Activated naive CD4-positive, alpha-beta T cell (primary cell): ENCODE results near the gene PPM1L.
"Not testable (repeated sequence)": the region's sequence is repeated elsewhere in the genome, so short reads cannot be mapped to it uniquely, and the experiment has no call there.

Experiments used
- DNase-seq, 4 experiments: peaks; one replicate each; lab custom pipeline; 2025; lab: John Stamatoyannopoulos, UW

PPM1L gene

DNA sequence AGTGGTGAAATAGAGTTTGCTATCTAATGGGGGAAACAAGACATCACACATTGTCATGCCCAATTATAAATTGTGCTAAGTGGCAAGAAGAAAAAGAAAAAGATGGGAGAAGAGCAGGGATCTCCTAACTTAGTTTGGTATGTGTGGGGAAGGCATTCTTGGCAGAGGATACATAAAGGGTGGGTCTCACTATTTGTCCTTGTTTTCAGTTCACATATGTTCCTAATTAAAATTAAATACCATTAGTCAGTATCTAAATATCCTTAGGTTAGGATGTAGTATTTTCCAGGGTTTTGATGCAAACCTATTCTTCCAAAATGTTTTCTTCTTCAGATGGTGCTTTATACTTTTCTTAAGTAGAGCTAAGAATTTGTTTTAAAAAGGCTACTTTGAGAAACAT lies 175.4 kb downstream of the PPM1L start:
- DNase-seq = no peak

DNA sequence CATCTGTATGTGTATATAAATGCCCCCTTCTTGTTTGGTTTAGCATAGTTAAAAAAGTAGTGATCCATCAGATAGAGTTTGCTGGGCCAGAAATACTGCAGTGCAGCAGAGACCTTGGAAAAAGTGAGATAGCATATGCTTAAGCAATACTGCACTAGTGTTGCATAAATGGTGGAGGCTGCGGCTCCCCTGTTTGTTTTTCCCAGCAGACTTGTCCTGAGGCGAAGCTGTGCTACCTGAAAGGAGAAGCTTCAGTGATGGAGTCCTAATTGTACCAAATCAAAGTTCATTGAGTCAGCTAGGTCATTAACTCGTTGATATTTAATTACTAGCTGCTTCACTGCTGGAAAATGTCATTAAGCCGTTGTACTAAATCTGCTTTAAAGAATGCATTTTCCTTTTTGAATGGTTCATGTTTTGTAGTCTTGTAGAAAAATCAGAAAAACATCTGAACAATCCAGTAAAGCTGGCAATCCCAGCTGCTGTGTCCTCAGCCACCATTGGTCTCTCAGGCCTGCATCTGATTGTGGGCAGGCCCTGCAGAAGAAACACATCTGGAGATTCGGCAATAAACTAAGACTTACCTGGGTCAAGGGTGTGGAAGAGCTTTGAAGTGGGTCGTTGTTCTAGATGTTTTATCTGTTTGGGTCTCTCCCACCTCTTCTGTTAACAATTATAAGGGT lies 179.5 kb downstream of the PPM1L start:
- no peak for DNase-seq

DNA sequence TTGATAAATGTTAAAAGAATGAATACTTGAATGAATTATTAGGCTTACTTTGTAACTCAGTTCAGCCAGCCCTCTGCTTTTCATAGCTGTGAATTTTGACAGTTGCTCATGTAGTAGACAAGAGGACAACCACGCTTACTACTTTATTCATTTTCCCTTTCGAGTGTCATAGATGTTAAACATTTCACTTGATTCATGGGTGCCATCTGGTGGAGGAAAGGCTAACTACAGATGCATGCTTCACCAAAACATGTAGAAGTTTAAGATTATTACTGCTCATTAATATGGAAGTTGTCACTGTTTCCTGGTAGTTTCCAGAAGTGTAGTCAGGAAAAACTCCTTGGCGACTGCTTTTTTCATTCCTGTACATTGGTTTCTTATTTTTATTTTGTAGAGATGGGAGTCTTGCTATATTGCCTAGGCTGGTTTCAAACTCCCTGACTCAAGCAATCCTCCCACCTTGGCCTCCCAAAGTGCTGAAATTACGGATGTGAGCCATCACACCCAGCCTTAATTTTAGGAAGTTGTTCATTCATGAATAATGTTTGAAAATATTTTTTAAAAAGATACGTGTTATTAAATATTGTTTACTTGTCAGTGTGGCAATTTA lies 186.0 kb downstream of the PPM1L start:
- no peak for DNase-seq

DNA sequence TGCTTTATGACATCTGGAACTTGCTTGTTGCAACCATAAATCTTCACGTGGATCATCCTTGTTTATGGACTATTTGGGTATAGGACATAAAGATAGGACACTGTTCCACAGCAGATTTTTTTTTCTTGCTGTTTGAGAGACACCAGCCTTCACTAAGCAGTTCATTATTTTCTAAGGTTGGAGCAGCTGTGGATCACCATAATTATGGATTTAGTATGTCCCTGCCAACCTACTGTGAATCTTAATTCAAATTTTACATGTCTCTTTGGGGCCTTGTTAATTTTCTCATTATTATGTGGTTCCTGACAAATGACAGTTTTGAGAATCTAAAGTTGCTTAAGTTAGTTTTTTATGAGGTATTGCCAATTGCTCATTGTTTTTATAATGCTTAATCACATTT lies 188.0 kb downstream of the PPM1L start:
- no peak for DNase-seq

DNA sequence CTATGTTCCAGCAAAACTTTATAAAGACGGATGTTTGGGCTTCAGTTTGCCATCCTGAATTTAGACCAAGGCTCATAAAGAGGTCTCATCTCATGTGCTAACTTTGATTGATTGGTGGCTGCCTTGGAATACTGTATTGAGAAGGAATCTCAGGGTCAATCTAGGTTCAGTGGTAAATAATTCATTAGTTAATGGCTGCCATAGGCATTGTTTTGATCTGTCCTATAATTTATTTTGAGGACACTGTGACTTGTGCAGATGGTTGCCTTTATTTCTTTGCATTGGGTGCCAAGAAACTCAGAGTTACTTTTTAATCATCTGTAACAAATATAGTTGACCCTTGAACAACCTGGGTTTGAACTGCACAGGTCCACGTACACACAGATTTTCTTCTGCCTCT lies 189.3 kb downstream of the PPM1L start:
- no peak for DNase-seq

DNA sequence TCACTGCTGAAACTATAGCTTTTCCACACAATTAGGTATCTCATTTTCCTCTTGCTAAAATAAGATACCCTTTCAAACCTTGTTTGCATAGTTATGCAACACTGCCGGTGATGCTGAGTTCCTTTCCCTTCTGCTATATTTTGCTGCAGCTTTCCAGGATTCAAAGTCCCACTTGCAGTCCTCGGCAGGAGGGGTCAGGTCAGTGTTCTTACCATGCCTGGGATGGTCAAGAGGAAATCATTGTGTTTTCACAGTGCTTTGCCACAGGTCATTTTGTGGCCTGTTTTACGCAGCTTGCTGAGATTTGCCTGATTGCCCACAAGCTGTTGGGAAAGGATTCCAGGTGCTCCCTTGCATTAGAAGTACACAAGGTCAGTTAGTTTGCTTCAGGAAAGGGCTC lies 192.2 kb downstream of the PPM1L start:
- DNase-seq = no peak

DNA sequence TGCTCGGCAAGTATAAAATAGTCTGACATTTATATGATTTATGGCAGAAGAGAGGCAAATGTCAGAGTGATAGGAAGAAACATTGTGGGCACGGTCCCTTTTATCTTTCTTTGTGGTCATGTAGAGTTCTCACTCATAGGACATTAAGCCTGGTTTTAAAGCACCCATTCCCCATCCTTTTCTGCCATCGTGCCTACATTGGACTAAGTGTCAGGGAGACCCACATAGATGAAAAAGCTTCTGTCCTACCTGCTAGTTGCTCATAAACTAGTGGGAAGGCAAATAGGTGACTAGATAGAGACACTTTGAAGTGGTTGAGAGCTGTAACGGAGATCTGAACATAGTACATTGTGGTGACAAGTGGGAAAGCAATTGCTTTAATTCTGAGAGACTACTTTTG lies 193.4 kb downstream of the PPM1L start:
- no peak for DNase-seq

DNA sequence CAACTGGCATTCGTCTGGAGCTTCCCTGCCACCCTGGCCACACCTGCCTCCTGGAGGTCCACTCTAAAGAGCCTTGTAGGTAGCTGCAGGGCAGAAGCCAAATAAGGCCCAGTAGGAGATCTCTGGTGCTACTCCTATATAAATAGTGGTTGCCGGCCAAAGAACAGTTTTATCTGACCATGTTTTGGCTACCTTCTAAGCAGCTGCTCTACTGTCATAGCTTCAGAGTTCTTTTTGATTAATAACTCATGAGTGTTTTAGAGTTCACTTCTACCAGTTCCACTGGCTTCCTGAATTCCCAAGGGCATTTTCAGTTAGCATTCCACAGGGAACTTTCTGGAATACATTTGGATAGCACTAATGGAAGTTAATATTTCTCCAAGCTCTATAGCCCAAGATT lies 194.5 kb downstream of the PPM1L start:
- no peak for DNase-seq

DNA sequence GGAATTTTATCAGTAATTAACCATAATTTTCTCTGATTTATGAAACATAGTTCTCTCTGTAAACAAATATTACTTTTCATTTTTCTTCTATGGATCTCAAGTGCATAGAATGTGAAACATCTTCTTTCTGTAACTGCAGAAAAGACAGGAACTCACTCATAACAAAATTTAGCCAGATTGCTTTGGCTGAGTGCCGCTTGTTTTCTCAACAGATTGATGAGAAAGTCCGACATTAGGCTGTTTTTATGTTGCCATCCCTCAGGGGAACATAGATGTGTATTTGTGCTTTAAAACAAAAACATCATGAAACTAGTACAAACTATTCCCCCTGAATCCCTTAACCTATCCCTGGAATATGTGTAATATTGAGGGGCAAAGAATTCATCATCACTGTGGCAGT lies 194.9 kb downstream of the PPM1L start:
- DNase-seq = no peak

DNA sequence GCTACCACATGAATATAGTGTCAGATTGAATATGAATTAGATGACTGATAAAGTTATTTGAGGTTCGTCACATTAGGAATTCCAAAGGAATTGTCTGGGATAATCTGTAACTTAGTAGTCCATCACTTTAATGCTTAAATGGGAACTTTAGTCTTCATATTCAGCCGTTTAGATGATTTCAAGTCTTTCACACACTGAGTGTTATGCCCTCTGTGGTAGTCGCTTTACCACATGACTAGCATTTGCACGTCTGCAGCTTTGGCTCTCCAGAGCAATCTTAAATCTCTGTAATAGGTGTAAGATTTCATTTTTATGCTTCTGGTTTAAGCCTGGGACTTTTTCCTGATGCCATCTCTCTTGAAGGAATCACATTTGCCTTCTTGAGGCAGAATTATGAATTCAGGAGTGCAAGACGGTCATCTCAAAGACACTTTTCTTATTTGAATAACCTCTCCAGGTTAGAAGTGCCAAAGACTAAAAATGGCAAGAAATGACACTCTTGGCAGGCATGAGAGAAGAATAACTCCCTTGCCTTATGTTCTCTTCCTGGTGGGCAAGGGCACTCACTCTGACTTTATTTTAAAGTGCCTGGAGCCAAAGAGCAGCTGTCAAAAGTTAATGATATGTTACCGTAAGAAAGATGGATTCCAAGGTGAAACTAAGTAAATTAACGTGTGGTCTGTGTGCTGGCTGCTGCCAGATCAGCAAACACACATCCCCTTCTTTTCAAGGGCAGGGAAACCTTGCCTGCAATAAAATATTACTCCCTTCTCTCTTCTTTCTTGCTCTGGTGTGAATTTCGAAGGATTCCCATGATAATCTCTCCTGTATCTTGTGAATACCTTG lies 195.8 kb downstream of the PPM1L start:
- no peak for DNase-seq

DNA sequence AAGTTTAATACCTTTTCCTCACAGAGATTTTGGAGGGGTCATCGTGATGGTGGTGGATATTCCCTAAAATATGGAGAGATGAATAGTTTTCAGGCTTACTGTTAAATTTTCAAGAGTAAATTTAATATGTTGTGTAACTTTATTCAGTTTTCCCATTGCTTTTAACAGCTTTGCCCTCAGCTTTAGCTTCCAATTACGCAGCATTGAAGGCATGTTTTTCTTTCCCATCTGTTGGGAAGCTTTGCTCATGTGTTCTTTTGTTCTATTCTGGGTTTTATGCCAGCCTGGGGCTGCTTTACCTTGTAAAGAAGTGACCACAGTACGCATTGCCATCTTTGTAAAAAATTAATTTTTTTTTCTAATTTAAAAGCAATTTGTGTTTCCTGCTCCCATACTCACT lies 197.7 kb downstream of the PPM1L start:
- no peak for DNase-seq

DNA sequence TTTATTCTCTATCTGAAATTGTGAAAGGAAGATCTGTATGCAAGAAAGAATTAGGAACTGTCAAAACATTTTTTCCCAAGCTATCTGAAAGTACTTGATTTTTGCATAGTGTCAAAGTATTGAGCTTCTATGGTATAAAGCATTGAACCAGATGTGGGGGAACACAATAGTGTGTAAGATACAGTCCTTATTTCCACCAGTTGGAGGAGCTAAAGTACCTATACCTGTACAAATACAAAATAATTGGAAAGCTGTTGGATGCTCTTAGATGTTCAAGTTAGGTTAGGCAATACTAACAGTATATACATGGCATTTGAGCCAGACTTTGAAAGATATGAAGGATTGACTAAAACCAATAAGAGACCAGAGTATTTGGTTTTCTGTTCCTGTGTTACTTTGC lies 200.8 kb downstream of the PPM1L start:
- DNase-seq = no peak

DNA sequence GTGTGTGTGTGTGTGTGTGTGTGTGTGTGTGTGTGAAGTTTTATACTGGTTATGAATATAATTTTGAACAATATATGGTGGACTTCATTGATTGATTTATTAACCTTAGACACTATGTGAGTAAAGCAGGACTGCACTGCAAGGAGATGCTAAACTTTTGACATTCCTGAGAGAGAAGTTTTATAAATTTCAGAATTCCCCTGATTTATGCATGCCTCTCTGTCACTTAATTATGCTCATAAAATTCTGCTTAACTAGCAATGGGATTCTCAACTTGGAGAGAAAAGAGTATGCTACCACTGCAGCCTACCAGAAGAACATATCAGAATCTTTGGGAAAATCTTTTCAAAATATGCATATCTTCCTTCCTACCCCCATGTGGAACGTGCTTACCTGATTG lies 204.5 kb downstream of the PPM1L start:
- DNase-seq = no peak

DNA sequence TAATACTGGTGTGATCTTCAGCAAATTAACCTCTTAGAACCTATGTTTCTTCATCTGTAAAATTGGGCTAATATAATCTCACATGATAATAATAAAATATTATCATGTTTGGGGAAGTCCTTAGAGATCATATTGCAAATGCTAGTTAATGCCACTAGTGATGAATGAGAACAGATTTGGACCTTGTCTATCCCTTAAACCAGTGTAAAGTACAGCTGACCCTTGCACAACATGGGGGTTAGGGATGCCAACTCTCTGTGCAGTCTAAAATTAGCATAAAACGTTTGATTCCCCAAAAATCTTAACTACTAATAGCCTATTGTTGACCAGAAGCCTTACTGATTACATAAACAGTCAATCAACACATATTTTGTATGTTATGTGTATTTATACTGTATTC lies 207.9 kb downstream of the PPM1L start:
- no peak for DNase-seq

DNA sequence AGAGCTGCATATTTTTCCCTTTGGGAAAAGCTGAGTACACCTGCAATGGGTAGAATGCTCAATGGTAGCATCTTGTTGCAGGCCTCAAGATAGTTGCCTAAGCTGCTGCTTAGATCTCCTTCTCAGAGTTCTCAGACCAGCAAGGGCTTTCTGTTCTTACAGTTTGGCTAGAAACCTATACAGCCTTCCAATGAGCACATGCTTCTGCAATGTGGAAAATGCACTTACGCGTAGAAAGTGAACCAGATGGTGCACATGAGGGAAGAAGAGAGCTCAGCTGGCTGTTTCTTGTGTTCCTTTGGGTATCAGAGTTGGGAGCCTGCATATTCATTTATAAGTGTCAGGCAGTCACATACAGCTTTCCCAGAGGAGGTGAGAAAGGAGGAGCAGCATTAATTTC lies 212.7 kb downstream of the PPM1L start:
- DNase-seq = no peak

DNA sequence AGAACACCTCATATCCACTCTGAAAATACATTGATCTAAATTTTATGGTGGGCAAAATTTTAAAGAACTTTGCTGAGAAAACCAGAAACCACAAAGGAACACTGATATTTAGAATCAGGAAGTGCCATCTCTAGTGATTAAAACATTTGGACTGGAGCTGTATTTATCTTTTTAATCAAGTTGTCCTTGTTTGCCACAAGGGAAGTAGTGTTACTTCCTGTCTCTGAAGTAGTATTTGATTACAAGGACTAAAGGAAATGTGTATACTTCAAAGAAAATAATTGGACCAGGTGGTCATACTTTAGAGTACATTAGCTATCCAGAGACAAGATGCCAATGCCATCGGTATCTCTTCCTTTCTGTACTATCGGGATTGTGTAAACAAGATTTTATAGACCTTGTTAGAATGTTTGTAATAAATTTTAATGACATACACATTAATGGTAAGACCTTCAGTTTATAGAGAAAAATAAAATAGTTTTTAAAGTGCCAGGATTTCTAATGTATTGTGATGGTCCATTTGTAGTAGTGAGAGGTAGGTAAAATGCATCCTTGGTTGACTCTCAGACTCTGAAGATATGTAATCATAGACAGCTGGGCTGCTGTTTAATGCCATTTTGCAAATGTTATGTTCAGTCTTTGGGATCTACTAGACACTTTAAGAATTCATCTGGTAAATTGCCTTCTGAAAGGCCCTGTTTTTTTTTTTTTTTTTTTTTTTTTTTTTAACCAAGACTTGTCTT lies 217.2 kb downstream of the PPM1L start:
- DNase-seq = no peak

DNA sequence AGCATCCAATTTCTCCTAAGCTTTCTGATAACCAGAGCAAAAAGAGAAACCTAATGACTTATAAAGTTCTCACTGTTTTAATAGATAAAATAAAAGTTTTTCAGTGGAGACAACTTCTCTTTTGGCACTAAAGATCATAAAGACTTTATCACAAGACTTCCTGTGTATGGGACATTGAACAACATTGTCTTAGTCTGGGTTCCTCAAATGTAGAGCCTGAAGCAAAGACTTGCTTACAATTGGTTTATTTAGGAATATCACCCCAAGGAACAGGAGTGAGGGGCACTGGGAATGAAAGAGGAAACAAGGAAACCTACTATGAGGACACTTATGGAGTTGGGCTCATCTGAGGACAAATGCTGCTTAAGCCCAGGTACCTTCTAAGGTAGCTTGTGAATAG lies 221.7 kb downstream of the PPM1L start:
- DNase-seq = no peak

DNA sequence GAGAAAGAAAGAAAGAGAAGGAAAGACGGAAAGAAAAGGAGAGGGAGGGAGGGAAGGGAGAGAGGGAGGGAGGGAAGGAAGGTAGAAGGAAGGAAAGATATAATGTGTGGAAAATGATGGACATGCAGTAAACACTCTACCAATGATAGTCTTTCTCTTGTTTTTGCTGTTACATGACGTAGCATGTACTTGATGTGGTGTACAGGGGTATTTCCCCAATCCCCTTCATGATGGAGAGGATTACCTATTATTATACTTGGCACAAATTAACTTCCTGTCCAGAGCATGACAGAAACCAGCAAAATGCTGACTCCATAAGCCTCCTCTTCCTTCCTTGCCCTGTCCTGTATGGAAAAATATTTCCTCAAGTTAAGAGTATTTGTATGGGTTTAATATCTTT lies 224.7 kb downstream of the PPM1L start:
- no peak for DNase-seq

DNA sequence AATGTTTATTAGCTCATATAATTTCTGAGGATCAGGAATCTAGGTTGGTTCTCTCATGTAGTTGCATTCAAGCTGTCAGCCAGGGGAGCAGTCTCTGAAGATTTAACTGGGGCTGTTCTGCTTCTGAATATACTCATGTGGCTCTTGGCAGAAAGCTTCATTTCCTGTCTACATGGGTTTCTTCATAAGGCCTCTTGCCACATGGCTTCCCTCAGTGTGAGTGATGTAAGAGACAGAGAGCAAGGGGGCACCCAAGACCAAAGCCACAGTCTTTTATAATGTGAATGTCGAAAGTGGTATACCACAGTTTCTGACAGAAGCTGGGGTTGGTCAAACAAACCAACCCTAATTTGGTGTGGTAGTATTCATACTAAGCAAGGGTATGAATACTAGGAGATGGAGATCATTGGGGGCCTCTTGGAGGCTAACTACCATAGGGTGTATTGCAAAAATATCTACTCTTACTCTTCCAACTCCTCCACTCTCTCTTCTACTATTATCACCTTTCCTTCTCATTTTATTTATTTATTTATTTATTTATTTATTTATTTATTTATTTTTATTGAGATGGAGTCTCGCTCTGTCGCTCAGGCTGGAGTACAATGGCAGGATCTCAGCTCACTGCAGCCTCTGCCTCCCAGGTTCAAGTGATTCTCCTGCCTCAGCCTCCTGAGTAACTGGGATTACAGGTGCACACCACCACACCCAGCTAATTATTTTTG lies 225.3 kb downstream of the PPM1L start:
- no peak for DNase-seq

DNA sequence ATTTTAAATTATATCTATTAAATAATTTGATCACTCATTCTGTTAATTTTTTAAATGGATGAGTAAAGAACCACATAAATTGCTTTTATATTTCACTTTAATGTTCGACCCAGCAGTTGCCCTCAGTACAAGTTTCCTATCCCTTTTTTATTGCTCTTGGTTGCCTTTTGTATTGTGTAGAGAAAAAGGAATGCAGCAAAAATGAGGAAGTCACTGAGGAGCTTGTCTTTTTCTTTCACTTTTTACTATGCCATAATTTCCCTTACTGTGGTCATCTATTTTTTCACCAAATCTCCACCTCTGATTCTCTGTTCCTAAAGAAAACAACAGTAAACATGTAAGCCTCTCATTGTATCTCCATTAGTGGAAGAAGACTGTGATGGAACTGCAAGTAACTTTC lies 226.5 kb downstream of the PPM1L start:
- DNase-seq = no peak

DNA sequence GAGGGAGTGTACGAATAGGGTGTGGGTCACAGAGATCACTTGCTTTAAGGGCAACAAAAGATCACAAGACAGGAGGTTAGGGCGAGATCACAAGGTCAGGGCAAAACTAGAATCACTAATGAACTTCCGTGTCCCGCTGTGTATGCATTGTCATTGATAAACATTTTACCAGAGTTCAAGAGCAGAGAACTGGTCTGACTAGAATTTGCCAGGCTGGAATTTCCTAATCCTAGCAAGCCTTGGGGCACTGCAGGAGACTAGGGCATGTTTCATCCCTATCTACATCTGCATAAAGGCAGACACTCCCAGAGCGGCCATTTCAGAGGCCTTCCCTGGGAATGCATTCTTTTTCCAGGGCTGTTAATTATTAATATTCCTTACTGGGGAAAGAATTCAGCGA lies 227.9 kb downstream of the PPM1L start:
- DNase-seq = not testable (repeated sequence)

DNA sequence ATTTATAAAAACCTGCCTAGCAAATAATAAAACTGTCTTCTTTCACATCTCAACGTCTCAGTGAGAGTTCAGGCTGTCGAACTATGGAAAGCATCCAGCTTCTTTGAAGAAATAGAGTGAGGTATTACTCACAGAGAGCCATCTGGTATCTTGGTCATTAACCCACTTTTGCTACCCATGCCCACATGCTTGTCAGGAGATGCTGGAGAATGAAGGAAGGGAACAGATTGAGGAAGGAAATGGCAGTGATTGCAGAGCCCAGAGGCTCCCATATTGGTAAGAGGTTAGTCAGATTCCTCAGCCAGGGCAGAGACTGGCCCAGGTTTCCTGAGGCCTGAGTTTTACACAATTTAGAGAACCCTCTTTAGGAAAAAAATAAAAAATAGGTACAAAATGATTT lies 230.0 kb downstream of the PPM1L start:
- no peak for DNase-seq
